ENCODE results near the gene XXYLT1. TPM values are rescaled to one million over a fixed set of nuclear protein-coding genes. Genes with fewer than 3 reads are reported as not detected.

XXYLT1 gene
- total RNA-seq, 3 donors from 2014 or later, result 10.0 to 10.7 (median 10.2) TPM

GRCh38 chr3:195105841-195106417, 165.0 kb downstream of the XXYLT1 start:
- no peaks in the 10 kb centered on the region for H3K36me3 ChIP-seq (ENCODE audit: low read depth)
- H3K9me3 ChIP-seq, result no peaks in the 10 kb centered on the region
- ATAC-seq (no peak), DNase-seq (no peak)
- TF ChIP-seq CTCF (IDR thresholded peaks at IDR 0.05), result no peak
- no peaks in the 10 kb centered on the region for H3K4me1 ChIP-seq (ENCODE audit: low read depth)
- intact Hi-C loops (cut with DNase I, micrococcal nuclease), result loop anchor here (5.0 kb wide), 1 partner anchor 424 kb away; no protein-coding TSS in a partner anchor
- H3K4me3 ChIP-seq, result no peak overlapping the region

GRCh38 chr3:195105389-195105788, 165.6 kb downstream of the XXYLT1 start:
- H3K4me1 ChIP-seq (ENCODE audit: low read depth), result no peaks in the 10 kb centered on the region
- no peak overlapping the region for H3K4me3 ChIP-seq
- no peaks in the 10 kb centered on the region for H3K36me3 ChIP-seq (ENCODE audit: low read depth)
- intact Hi-C loops (cut with DNase I, micrococcal nuclease), result loop anchor here (5.0 kb wide), 1 partner anchor 423 kb away; no protein-coding TSS in a partner anchor
- no peak for TF ChIP-seq CTCF (IDR thresholded peaks at IDR 0.05)
- ATAC-seq (peak; percentile 65), DNase-seq (peak in 1 of 3 donors; percentile 48)
- H3K9me3 ChIP-seq, result no peaks in the 10 kb centered on the region

- ATAC-seq, result no peak
- no peaks in the 10 kb centered on the region for H3K9me3 ChIP-seq
- H3K4me3 ChIP-seq, result no peak overlapping the region
- intact Hi-C loops (cut with DNase I, micrococcal nuclease), result no loop called here
- TF ChIP-seq CTCF (IDR thresholded peaks at IDR 0.05), result no peak
- H3K36me3 ChIP-seq (ENCODE audit: low read depth), result no peaks in the 10 kb centered on the region
- DNase-seq, result peak in 1 of 3 donors; percentile 21
- H3K4me1 ChIP-seq (ENCODE audit: low read depth), result no peaks in the 10 kb centered on the region
These were observed 166.6 kb downstream of the XXYLT1 start for GRCh38 chr3:195104340-195104739.

- ATAC-seq, result no peak
- no peaks in the 10 kb centered on the region for H3K4me1 ChIP-seq (ENCODE audit: low read depth)
- no peak for TF ChIP-seq CTCF (IDR thresholded peaks at IDR 0.05)
- intact Hi-C loops (cut with DNase I, micrococcal nuclease), result no loop called here
- no peaks in the 10 kb centered on the region for H3K36me3 ChIP-seq (ENCODE audit: low read depth)
- DNase-seq, result no peak
- H3K9me3 ChIP-seq, result no peaks in the 10 kb centered on the region
- H3K4me3 ChIP-seq, result no peak overlapping the region
These were observed 167.3 kb downstream of the XXYLT1 start for GRCh38 chr3:195103623-195104022.

- no peaks in the 10 kb centered on the region for H3K9me3 ChIP-seq
- no peak overlapping the region for H3K4me3 ChIP-seq
- peak; percentile 88 for ATAC-seq
- peak in 2 of 3 donors; percentile 38 to 80 for DNase-seq
- H3K4me1 ChIP-seq (ENCODE audit: low read depth), result no peaks in the 10 kb centered on the region
- no peak for TF ChIP-seq CTCF (IDR thresholded peaks at IDR 0.05)
- intact Hi-C loops (cut with DNase I, micrococcal nuclease), result no loop called here
- no peaks in the 10 kb centered on the region for H3K36me3 ChIP-seq (ENCODE audit: low read depth)
These were observed 168.1 kb downstream of the XXYLT1 start for GRCh38 chr3:195102609-195103467.
